Loucy (cell line): ENCODE results near the gene RALB.

Source experiments
- H2AFZ ChIP-seq: fragments of 200-600 bp; sonication (generic); 2 replicates; pipeline ENCODE4 v1.6.0; 2016; ENCODE audit warnings: antibody characterized with exemption, mild to moderate bottlenecking, low read length, moderate library complexity
- H3F3A ChIP-seq: fragments of 200-600 bp; 2 replicates; pipeline ENCODE4 v1.6.0; 2016; ENCODE audit warnings: antibody characterized with exemption, low read depth, mild to moderate bottlenecking
- H3K27me3 ChIP-seq: fragments of 200-600 bp; sonication (generic); 2 replicates; pipeline ENCODE4 v1.6.1; 2014; ENCODE audit warnings: low read length, mild to moderate bottlenecking; ENCODE audit not compliant: insufficient read depth, poor library complexity, severe bottlenecking
- H3K36me3 ChIP-seq: fragments of 200-600 bp; sonication (generic); 2 replicates; pipeline ENCODE4 v1.6.1; 2016; ENCODE audit warnings: low read length; ENCODE audit not compliant: insufficient read depth
- H3K4me1 ChIP-seq: fragments of 200-600 bp; sonication (generic); 2 replicates; pipeline ENCODE4 v1.5.1; 2014; ENCODE audit warnings: low read length, mild to moderate bottlenecking; ENCODE audit not compliant: insufficient read depth, poor library complexity, severe bottlenecking
- H3K4me2 ChIP-seq: fragments of 200-600 bp; sonication (generic); 2 replicates; pipeline ENCODE4 v1.6.0; 2014; ENCODE audit warnings: antibody characterized with exemption, low read length, low read depth, mild to moderate bottlenecking; ENCODE audit not compliant: poor library complexity, severe bottlenecking
- H3K4me3 ChIP-seq: fragments of 200-600 bp; sonication (generic); 2 replicates; pipeline ENCODE4 v1.5.1; 2014; ENCODE audit warnings: low read length, mild to moderate bottlenecking, mixed read lengths; ENCODE audit not compliant: poor library complexity, severe bottlenecking
- H3K79me2 ChIP-seq: fragments of 200-600 bp; sonication (generic); 2 replicates; pipeline ENCODE4 v1.6.1; 2014; ENCODE audit warnings: low read length; ENCODE audit not compliant: insufficient read depth
- H3K9ac ChIP-seq: fragments of 200-600 bp; sonication (generic); 2 replicates; pipeline ENCODE4 v1.6.0; 2014; ENCODE audit warnings: mild to moderate bottlenecking, low read depth, low read length, moderate library complexity; ENCODE audit not compliant: poor library complexity, severe bottlenecking
- H3K9me2 ChIP-seq: fragments of 200-600 bp; sonication (generic); replicated peaks from 2 replicates; pipeline ENCODE4 v1.6.1; 2016; ENCODE audit warnings: low read depth, low read length, mixed read lengths
- H3K9me3 ChIP-seq: fragments of 200-600 bp; sonication (generic); 2 replicates; pipeline ENCODE4 v1.6.1; 2014; ENCODE audit warnings: mild to moderate bottlenecking, antibody characterized with exemption, low read length, low read depth; ENCODE audit not compliant: insufficient read depth
- H4K20me1 ChIP-seq: fragments of 200-600 bp; sonication (generic); 2 replicates; pipeline ENCODE4 v1.6.0; 2014; ENCODE audit warnings: antibody characterized with exemption, low read length, mild to moderate bottlenecking; ENCODE audit not compliant: insufficient read depth, poor library complexity, severe bottlenecking
- CTCF ChIP-seq: fragments of 200-600 bp; sonication (generic); conservative IDR thresholded peaks from 2 replicates; pipeline ENCODE4 v1.5.1; 2014; ENCODE audit warnings: mild to moderate bottlenecking, antibody characterized with exemption, low read length
- EZH2phosphoT487 ChIP-seq: fragments of 200-600 bp; IDR thresholded peaks from 2 replicates; pipeline ENCODE4 v1.6.1; 2018; ENCODE audit warnings: antibody characterized with exemption, mild to moderate bottlenecking, moderate library complexity, borderline replicate concordance

Gene RALB

DNA sequence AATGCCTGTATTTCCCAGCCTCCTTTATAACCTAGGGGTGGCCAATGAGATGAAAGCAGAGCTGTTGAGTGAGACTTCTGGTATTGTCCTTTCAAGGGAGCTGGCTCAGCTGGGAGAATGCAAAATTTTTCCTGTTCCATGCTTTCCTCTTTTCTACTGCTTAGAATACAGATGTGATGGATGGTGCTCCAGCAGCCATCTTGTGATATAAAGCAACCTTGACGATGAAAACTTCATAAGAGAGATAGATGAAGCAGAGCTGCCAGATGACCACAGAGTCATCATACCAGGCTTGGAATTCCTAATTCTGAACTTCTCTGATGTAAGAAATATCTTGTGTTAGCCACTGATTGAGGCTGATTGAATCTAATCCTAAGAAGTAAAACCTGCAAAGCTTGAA is 81.4 kb downstream of the RALB start:
- H3K4me1 ChIP-seq = no peaks in the 10 kb centered on the region
- H3K9me3 ChIP-seq = no peaks in the 10 kb centered on the region
- H3K79me2 ChIP-seq = no peaks in the 10 kb centered on the region
- no peaks in the 10 kb centered on the region for H3K36me3 ChIP-seq
- no peaks in the 10 kb centered on the region for H3K9me2 ChIP-seq
- no peak overlapping the region for H3K4me3 ChIP-seq
- H4K20me1 ChIP-seq = no peaks in the 10 kb centered on the region
- H3K27me3 ChIP-seq = no peaks in the 10 kb centered on the region
- H2AFZ ChIP-seq = no peak overlapping the region
- no peak for TF ChIP-seq CTCF
- TF ChIP-seq EZH2phosphoT487 = no peak
- no peak overlapping the region for H3K4me2 ChIP-seq
- no peak overlapping the region for H3K9ac ChIP-seq
- H3F3A ChIP-seq = no peaks in the 10 kb centered on the region

- no peak overlapping the region for H2AFZ ChIP-seq
- no peaks in the 10 kb centered on the region for H3K27me3 ChIP-seq
- H3K36me3 ChIP-seq = no peaks in the 10 kb centered on the region
- TF ChIP-seq EZH2phosphoT487 = no peak
- TF ChIP-seq CTCF = no peak; the same call in 1 of the 2 replicates
- H4K20me1 ChIP-seq = no peaks in the 10 kb centered on the region
- no peaks in the 10 kb centered on the region for H3K4me1 ChIP-seq
- H3K4me3 ChIP-seq = no peak overlapping the region
- no peak overlapping the region for H3K4me2 ChIP-seq
- no peaks in the 10 kb centered on the region for H3F3A ChIP-seq
- H3K79me2 ChIP-seq = no peaks in the 10 kb centered on the region
- no peak overlapping the region for H3K9ac ChIP-seq
- H3K9me2 ChIP-seq = no peaks in the 10 kb centered on the region
- H3K9me3 ChIP-seq = no peaks in the 10 kb centered on the region
These were observed 84.1 kb downstream of the RALB start for GRCh38 chr2:120336749-120337148.

DNA sequence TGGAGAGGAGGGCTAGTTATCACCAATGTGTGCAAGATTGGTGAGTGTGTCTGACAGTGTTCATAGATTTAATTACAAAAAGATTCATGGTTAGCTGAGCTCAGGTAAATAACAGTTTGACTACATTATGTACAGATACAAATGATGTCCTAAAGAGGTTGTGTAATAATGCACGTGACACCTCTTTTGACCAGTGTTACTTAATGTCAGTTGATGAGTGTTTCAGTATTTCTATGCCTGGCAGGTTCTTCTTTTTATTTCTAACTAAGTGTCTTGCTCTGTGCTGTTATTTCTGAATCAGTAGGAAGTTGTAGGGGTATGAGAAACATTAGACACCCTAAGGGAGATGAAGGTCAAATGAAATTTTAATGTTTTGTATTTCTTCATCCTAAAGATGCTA is 85.4 kb downstream of the RALB start:
- Histone ChIP-seq H3K9me2 (no peaks in the 10 kb centered on the region), H3F3A (no peaks in the 10 kb centered on the region), H3K4me1 (no peaks in the 10 kb centered on the region), H3K27me3 (no peaks in the 10 kb centered on the region), H3K4me2 (no peak overlapping the region), H3K36me3 (no peaks in the 10 kb centered on the region), H3K9ac (no peak overlapping the region), H3K79me2 (no peaks in the 10 kb centered on the region), H3K9me3 (no peaks in the 10 kb centered on the region), H2AFZ (no peak overlapping the region), H4K20me1 (no peaks in the 10 kb centered on the region), H3K4me3 (no peak overlapping the region)
- TF ChIP-seq EZH2phosphoT487 (no peak), CTCF (no peak)
